Cardiac atrium fibroblast (primary cell): Measurements from ENCODE around the gene ALPI. TPM values are rescaled to one million over a fixed set of nuclear protein-coding genes. Genes with fewer than 3 reads are reported as not detected.

Experiments
- total RNA-seq: library from RNA; depleted of rRNA; stranded (reverse); fragments of >200 nt; gene quantifications from 2 replicates; pipeline ENCODE4 v1.2.3, GENCODE V29; 2015

Gene ALPI
- total RNA-seq: not detected in 2 replicates

GRCh38 chr2:232455426-232456255, at the start of gene ALPI:
TSS of gene ALPI (plus strand) at chr2:232456153. CDS start at chr2:232456200, 47 bp downstream.

GRCh38 chr2:232406556-232407310, 49.2 kb upstream of the ALPI start, which contains the start of gene ALPG:
TSS of gene ALPG (plus strand) at chr2:232406844. CDS start at chr2:232406895, 51 bp downstream.

GRCh38 chr2:232487385-232488096, 31.6 kb downstream of the ALPI start, which contains the start of gene ECEL1:
TSS of gene ECEL1 (minus strand) at chr2:232487834. CDS start at chr2:232486653, 1,181 bp downstream.

Other genes starting within 250 kb of the ALPI start
- not detected in 2 replicates for gene ALPP, start 77.4 kb upstream of the ALPI start, total RNA-seq
- gene ALPG, start 49.3 kb upstream of the ALPI start, total RNA-seq: not detected in 2 replicates
- gene ECEL1, start 31.7 kb downstream of the ALPI start, total RNA-seq: not detected in 2 replicates
- gene PRSS56, start 64.2 kb downstream of the ALPI start, total RNA-seq: not detected in 2 replicates
- gene CHRND, start 70.0 kb downstream of the ALPI start, total RNA-seq: not detected in 2 replicates
- gene CHRNG, start 83.5 kb downstream of the ALPI start, total RNA-seq: not detected in 2 replicates
- 0.97 and 3.6 TPM in 2 replicates for gene TIGD1, start 94.4 kb downstream of the ALPI start, total RNA-seq
- gene EIF4E2, start 94.5 kb downstream of the ALPI start, total RNA-seq: 73.9 and 92.2 TPM in 2 replicates
- 0.18 and 2.1 TPM in 2 replicates for gene EFHD1, start 177.5 kb downstream of the ALPI start, total RNA-seq
- 38.4 and 48.4 TPM in 2 replicates for gene GIGYF2, start 241.2 kb downstream of the ALPI start, total RNA-seq